Measurements from ENCODE around the gene ATP5MG. TPM values are rescaled to one million over a fixed set of nuclear protein-coding genes. Genes with fewer than 3 reads are reported as not detected.
A peak's percentile ranks its signal among the peaks of the same experiment; 100 is the strongest.

Gene ATP5MG
- total and polyA plus RNA-seq, 2 of the 8 experiments (the other 6 are each of a cell fraction or from before 2014, with no cell fraction given): 237 to 464 TPM

GRCh38 chr11:118401151-118401879, at the start of gene ATP5MG (continued):
- no peak for TF ChIP-seq CHD7 (IDR thresholded peaks at IDR 0.05; ENCODE audit: insufficient replicate concordance, low read length)
- TF ChIP-seq SIN3A (conservative IDR thresholded peaks at IDR 0.05 in 1 of 2, IDR thresholded peaks at IDR 0.05 in 1 of 2; ENCODE audit: low read depth in 1 of 2, low read length in 2 of 2): no peak; a peak in 3 of 4 replicates
- TF ChIP-seq SIX5 (IDR thresholded peaks at IDR 0.05; ENCODE audit: low read depth, low read length): no peak
- TF ChIP-seq SIRT6 (IDR thresholded peaks at IDR 0.05; ENCODE audit: low read length): no peak
- TF ChIP-seq SAP30 (IDR thresholded peaks at IDR 0.05; ENCODE audit: insufficient read depth, insufficient replicate concordance, low read length): no peak
- no peak for TF ChIP-seq BRCA1 (IDR thresholded peaks at IDR 0.05; ENCODE audit: low read depth, low read length)
- peak; percentile 82 for TF ChIP-seq RBBP5 (IDR thresholded peaks at IDR 0.05; ENCODE audit: borderline replicate concordance, low read depth, low read length)
- TF ChIP-seq BACH1 (IDR thresholded peaks at IDR 0.05; ENCODE audit: low read length): no peak
- TF ChIP-seq JUND (IDR thresholded peaks at IDR 0.05; ENCODE audit: low read length): no peak
- TF ChIP-seq ZNF274 (IDR thresholded peaks at IDR 0.05; ENCODE audit: borderline replicate concordance, extremely low read depth, low read length): no peak
- no peak for TF ChIP-seq YY1 (IDR thresholded peaks at IDR 0.05; ENCODE audit: low read depth, low read length)
